Measurements from ENCODE around the gene DOCK4. TPM values are rescaled to one million over a fixed set of nuclear protein-coding genes. Genes with fewer than 3 reads are reported as not detected.

DOCK4 gene
- total RNA-seq, 1 experiment from 2014 or later, result 12.7 TPM

GRCh38 chr7:112084520-112084971 is 121.7 kb downstream of the DOCK4 start:
- in situ Hi-C loops (cut with HindIII; ENCODE audit: low pct_unique_long_range_greater_than_20kb, low sequenced_read_pairs), result no loop called here
- DNase-seq (ENCODE audit: low read depth, low spot score), result peak; percentile 55

- in situ Hi-C loops (cut with HindIII; ENCODE audit: low pct_unique_long_range_greater_than_20kb, low sequenced_read_pairs), result no loop called here
- no peak for DNase-seq (ENCODE audit: low read depth, low spot score)
These were observed 122.3 kb downstream of the DOCK4 start for GRCh38 chr7:112083776-112084355.

GRCh38 chr7:112082306-112082705 is 123.9 kb downstream of the DOCK4 start:
- in situ Hi-C loops (cut with HindIII; ENCODE audit: low pct_unique_long_range_greater_than_20kb, low sequenced_read_pairs), result no loop called here
- DNase-seq (ENCODE audit: low read depth, low spot score), result no peak

- no peak for DNase-seq (ENCODE audit: low read depth, low spot score)
- in situ Hi-C loops (cut with HindIII; ENCODE audit: low pct_unique_long_range_greater_than_20kb, low sequenced_read_pairs), result no loop called here
These were observed 124.4 kb downstream of the DOCK4 start for GRCh38 chr7:112081778-112082177.

GRCh38 chr7:112080978-112081377 is 125.2 kb downstream of the DOCK4 start:
- DNase-seq (ENCODE audit: low read depth, low spot score), result no peak
- in situ Hi-C loops (cut with HindIII; ENCODE audit: low pct_unique_long_range_greater_than_20kb, low sequenced_read_pairs), result no loop called here

GRCh38 chr7:112080441-112080840 is 125.8 kb downstream of the DOCK4 start:
- DNase-seq (ENCODE audit: low read depth, low spot score), result no peak
- in situ Hi-C loops (cut with HindIII; ENCODE audit: low pct_unique_long_range_greater_than_20kb, low sequenced_read_pairs), result no loop called here

- peak; percentile 28 for DNase-seq (ENCODE audit: low read depth, low spot score)
- in situ Hi-C loops (cut with HindIII; ENCODE audit: low pct_unique_long_range_greater_than_20kb, low sequenced_read_pairs), result no loop called here
These were observed 126.5 kb downstream of the DOCK4 start for GRCh38 chr7:112079673-112080072.

- DNase-seq (ENCODE audit: low read depth, low spot score), result no peak
- in situ Hi-C loops (cut with HindIII; ENCODE audit: low pct_unique_long_range_greater_than_20kb, low sequenced_read_pairs), result no loop called here
These were observed 127.1 kb downstream of the DOCK4 start for GRCh38 chr7:112079122-112079521.

- DNase-seq (ENCODE audit: low read depth, low spot score), result no peak
These were observed 129.9 kb downstream of the DOCK4 start for GRCh38 chr7:112076324-112076723.

GRCh38 chr7:112074464-112074863 is 131.7 kb downstream of the DOCK4 start:
- in situ Hi-C loops (cut with HindIII; ENCODE audit: low pct_unique_long_range_greater_than_20kb, low sequenced_read_pairs), result no loop called here
- DNase-seq (ENCODE audit: low read depth, low spot score), result no peak

More at GRCh38 chr7:112076324-112076723, 129.9 kb downstream of the DOCK4 start:
- in situ Hi-C loops (cut with HindIII; ENCODE audit: low pct_unique_long_range_greater_than_20kb, low sequenced_read_pairs), result no loop called here

GRCh38 chr7:112073530-112073929 is 132.7 kb downstream of the DOCK4 start:
- no peak for DNase-seq (ENCODE audit: low read depth, low spot score)
- in situ Hi-C loops (cut with HindIII; ENCODE audit: low pct_unique_long_range_greater_than_20kb, low sequenced_read_pairs), result no loop called here

- in situ Hi-C loops (cut with HindIII; ENCODE audit: low pct_unique_long_range_greater_than_20kb, low sequenced_read_pairs), result no loop called here
- DNase-seq (ENCODE audit: low read depth, low spot score), result no peak
These were observed 133.5 kb downstream of the DOCK4 start for GRCh38 chr7:112072541-112073245.

GRCh38 chr7:112071856-112072255 is 134.3 kb downstream of the DOCK4 start:
- no peak for DNase-seq (ENCODE audit: low read depth, low spot score)
- in situ Hi-C loops (cut with HindIII; ENCODE audit: low pct_unique_long_range_greater_than_20kb, low sequenced_read_pairs), result no loop called here

GRCh38 chr7:112070674-112071256 is 135.4 kb downstream of the DOCK4 start:
- DNase-seq (ENCODE audit: low read depth, low spot score), result no peak
- in situ Hi-C loops (cut with HindIII; ENCODE audit: low pct_unique_long_range_greater_than_20kb, low sequenced_read_pairs), result no loop called here

GRCh38 chr7:112069879-112070321 is 136.3 kb downstream of the DOCK4 start:
- in situ Hi-C loops (cut with HindIII; ENCODE audit: low pct_unique_long_range_greater_than_20kb, low sequenced_read_pairs), result no loop called here
- no peak for DNase-seq (ENCODE audit: low read depth, low spot score)

GRCh38 chr7:112068967-112069366 is 137.2 kb downstream of the DOCK4 start:
- in situ Hi-C loops (cut with HindIII; ENCODE audit: low pct_unique_long_range_greater_than_20kb, low sequenced_read_pairs), result no loop called here
- DNase-seq (ENCODE audit: low read depth, low spot score), result no peak

GRCh38 chr7:112067632-112068540 is 138.3 kb downstream of the DOCK4 start:
- no peak for DNase-seq (ENCODE audit: low read depth, low spot score)

GRCh38 chr7:112067200-112067599 is 139.0 kb downstream of the DOCK4 start:
- in situ Hi-C loops (cut with HindIII; ENCODE audit: low pct_unique_long_range_greater_than_20kb, low sequenced_read_pairs), result no loop called here
- DNase-seq (ENCODE audit: low read depth, low spot score), result no peak

More at GRCh38 chr7:112067632-112068540, 138.3 kb downstream of the DOCK4 start:
- in situ Hi-C loops (cut with HindIII; ENCODE audit: low pct_unique_long_range_greater_than_20kb, low sequenced_read_pairs), result no loop called here
